ENCODE results near the gene IZUMO4. TPM values are rescaled to one million over a fixed set of nuclear protein-coding genes. Genes with fewer than 3 reads are reported as not detected.

Gene IZUMO4
- total RNA-seq, 2 experiments from 2014 or later, result 17.4 to 17.9 TPM

GRCh38 chr19:2058570-2059421 lies 37.9 kb upstream of the IZUMO4 start:
- CTCF ChIA-PET, result interaction anchor here (0.6 to 1.1 kb wide), 2 partner anchors 17 to 37 kb away, joined by 3 to 4 read pairs; no protein-coding TSS in a partner anchor
- H3K27me3 Mint-ChIP-seq, result no peaks in the 10 kb centered on the region
- H3K4me1 ChIP-seq (ENCODE audit: insufficient read depth, low read length), result peaks cover 84% of the 10 kb centered on the region
- H3K9me3 Mint-ChIP-seq, result no peaks in the 10 kb centered on the region
- H3K27me3 ChIP-seq (ENCODE audit: control insufficient read depth in 1 of 2, insufficient read depth in 2 of 2, low read length in 2 of 2), result no peaks in the 10 kb centered on the region
- peaks cover 55% of the 10 kb centered on the region for H3K4me1 Mint-ChIP-seq (ENCODE audit: low read depth)
- peak overlapping the region; percentile 84 for H3K27ac Mint-ChIP-seq
- H3K27ac ChIP-seq (ENCODE audit: low read depth in 1 of 2, low read length in 2 of 2), result peak overlapping the region; percentile 83 to 97
- intact Hi-C loops (cut with DNase I, micrococcal nuclease), result no loop called here
- ATAC-seq (ENCODE audit: poor library complexity), result no peak
- no peaks in the 10 kb centered on the region for H3K36me3 ChIP-seq (ENCODE audit: insufficient read depth, low read length)
- no peak for TF ChIP-seq CTCF (IDR thresholded peaks at IDR 0.05)
- no peaks in the 10 kb centered on the region for H3K9me3 ChIP-seq (ENCODE audit: control insufficient read depth in 1 of 2, insufficient read depth in 1 of 2, low read length in 2 of 2)
- POLR2A ChIA-PET, result interaction anchor here (0.9 to 1.5 kb wide), 4 partner anchors 12 to 29 kb away, joined by 3 to 4 read pairs (median 4); no protein-coding TSS in a partner anchor
- H3K4me3 Mint-ChIP-seq, result peak overlapping the region; percentile 67
- DNase-seq, result no peak
- H3K4me3 ChIP-seq (ENCODE audit: low read length), result no peak overlapping the region
- H3K36me3 Mint-ChIP-seq (ENCODE audit: low read depth), result peaks cover 4% of the 10 kb centered on the region

GRCh38 chr19:2059422-2060201 lies 37.1 kb upstream of the IZUMO4 start:
- CTCF ChIA-PET, result no interaction called here
- peaks cover 4% of the 10 kb centered on the region for H3K36me3 Mint-ChIP-seq (ENCODE audit: low read depth)
- H3K4me1 Mint-ChIP-seq (ENCODE audit: low read depth), result peaks cover 54% of the 10 kb centered on the region
- Histone ChIP-seq H3K4me1 (ENCODE audit: insufficient read depth, low read length) (peaks cover 87% of the 10 kb centered on the region), H3K36me3 (ENCODE audit: insufficient read depth, low read length) (no peaks in the 10 kb centered on the region), H3K27me3 (ENCODE audit: control insufficient read depth in 1 of 2, insufficient read depth in 2 of 2, low read length in 2 of 2) (no peaks in the 10 kb centered on the region), H3K4me3 (ENCODE audit: low read length) (no peak overlapping the region), H3K27ac (ENCODE audit: low read depth in 1 of 2, low read length in 2 of 2) (peak overlapping the region; percentile 95 to 97), H3K9me3 (ENCODE audit: control insufficient read depth in 1 of 2, insufficient read depth in 1 of 2, low read length in 2 of 2) (no peaks in the 10 kb centered on the region)
- peak overlapping the region; percentile 95 for H3K4me3 Mint-ChIP-seq
- intact Hi-C loops (cut with DNase I, micrococcal nuclease), result no loop called here
- no peak for TF ChIP-seq CTCF (IDR thresholded peaks at IDR 0.05)
- POLR2A ChIA-PET, result interaction anchor here (0.9 to 2.1 kb wide), 2 partner anchors 10 to 13 kb away, joined by 4 to 6 read pairs; no protein-coding TSS in a partner anchor
- H3K9me3 Mint-ChIP-seq, result no peaks in the 10 kb centered on the region
- no peaks in the 10 kb centered on the region for H3K27me3 Mint-ChIP-seq
- no peak for DNase-seq
- peak overlapping the region; percentile 98 for H3K27ac Mint-ChIP-seq
- ATAC-seq (ENCODE audit: poor library complexity), result no peak

GRCh38 chr19:2060884-2061494 lies 35.7 kb upstream of the IZUMO4 start:
- DNase-seq (peak in 1 of 14 experiments; percentile 38), ATAC-seq (ENCODE audit: poor library complexity) (peak; percentile 54)
- POLR2A ChIA-PET, result interaction anchor here (0.8 to 2.9 kb wide), 10 partner anchors 9 to 34 kb away, joined by 3 to 21 read pairs (median 5); no protein-coding TSS in a partner anchor
- Mint-ChIP-seq H3K27me3 (no peaks in the 10 kb centered on the region), H3K27ac (peak overlapping the region; percentile 98), H3K4me3 (peak overlapping the region; percentile 95), H3K9me3 (no peaks in the 10 kb centered on the region), H3K36me3 (ENCODE audit: low read depth) (peaks cover 4% of the 10 kb centered on the region), H3K4me1 (ENCODE audit: low read depth) (peaks cover 42% of the 10 kb centered on the region)
- intact Hi-C loops (cut with DNase I, micrococcal nuclease), result loop anchor here (1.0 kb wide), 4 partner anchors 9 to 35 kb away; partner anchors contain the start of genes IZUMO4 (in 2 of the 2), MOB3A (in 2 of the 2) and MKNK2 (in 1 of the 2)
- Histone ChIP-seq H3K4me1 (ENCODE audit: insufficient read depth, low read length) (peaks cover 76% of the 10 kb centered on the region), H3K9me3 (ENCODE audit: control insufficient read depth in 1 of 2, insufficient read depth in 1 of 2, low read length in 2 of 2) (no peaks in the 10 kb centered on the region), H3K4me3 (ENCODE audit: low read length) (peak overlapping the region; percentile 84), H3K27ac (ENCODE audit: low read depth in 1 of 2, low read length in 2 of 2) (peak overlapping the region; percentile 95 to 97), H3K36me3 (ENCODE audit: insufficient read depth, low read length) (no peaks in the 10 kb centered on the region), H3K27me3 (ENCODE audit: control insufficient read depth in 1 of 2, insufficient read depth in 2 of 2, low read length in 2 of 2) (no peaks in the 10 kb centered on the region)
- CTCF ChIA-PET, result interaction anchor here (0.8 to 1.3 kb wide), 3 partner anchors 9 to 41 kb away, joined by 3 to 6 read pairs (median 3); no protein-coding TSS in a partner anchor
- TF ChIP-seq CTCF (IDR thresholded peaks at IDR 0.05), result no peak
